Omental fat pad (tissue), 4 donors: ENCODE measurements around the gene KLHL26. TPM values are rescaled to one million over a fixed set of nuclear protein-coding genes. Genes with fewer than 3 reads are reported as not detected.

Experiments
- ATAC-seq: fragments of 150-250 bp; one replicate; pipeline ENCODE4 v1.9.1; 2016; ENCODE audit warnings: mild to moderate bottlenecking, moderate library complexity; ENCODE audit not compliant: low FRiP score
- DNase-seq: peaks from one replicate; pipeline ENCODE4 v3.0.0-alpha.2; 2019; ENCODE audit warnings: low spot score
- total RNA-seq, 4 donors: library from RNA; depleted of rRNA; stranded (reverse); fragments of >200 nt; gene quantifications; one replicate each; pipeline ENCODE4 v1.1.0, GENCODE V29; 2016
- TF ChIP-seq, protein P1 (sequence below), 3 donors: fragments of 450-650 bp; IDR thresholded peaks; one replicate each; pipeline ENCODE4 v1.5.1; 2016 to 2017; ENCODE audit warnings: antibody characterized with exemption in 3 of 3, mild to moderate bottlenecking in 3 of 3, moderate library complexity in 2 of 3

The KLHL26 gene
- total RNA-seq, 4 donors from 2014 or later: 6.3 to 17.8 (median 11.6) TPM

DNA sequence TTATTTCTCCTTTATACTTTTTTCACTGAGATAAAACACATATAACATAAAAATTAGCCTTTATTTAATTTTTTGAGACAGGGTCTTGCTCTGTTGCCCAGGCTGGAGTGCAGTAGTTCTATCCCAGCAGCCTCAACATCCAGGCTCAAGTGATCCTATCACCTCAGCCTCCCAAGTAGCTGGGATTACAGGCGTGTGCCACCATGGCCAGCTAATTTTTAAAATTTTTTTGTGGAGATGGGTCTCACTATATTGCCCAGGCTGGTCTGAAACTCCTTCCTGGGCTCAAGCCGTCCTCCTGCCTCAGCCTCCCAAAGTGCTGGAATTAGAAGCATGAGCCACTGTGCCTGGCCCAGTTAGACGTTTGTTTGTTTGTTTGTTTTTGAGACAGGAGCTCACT is 75.1 kb downstream of the KLHL26 start:
- no peak for DNase-seq
- no peak for ATAC-seq
- TF ChIP-seq, protein P1, sequence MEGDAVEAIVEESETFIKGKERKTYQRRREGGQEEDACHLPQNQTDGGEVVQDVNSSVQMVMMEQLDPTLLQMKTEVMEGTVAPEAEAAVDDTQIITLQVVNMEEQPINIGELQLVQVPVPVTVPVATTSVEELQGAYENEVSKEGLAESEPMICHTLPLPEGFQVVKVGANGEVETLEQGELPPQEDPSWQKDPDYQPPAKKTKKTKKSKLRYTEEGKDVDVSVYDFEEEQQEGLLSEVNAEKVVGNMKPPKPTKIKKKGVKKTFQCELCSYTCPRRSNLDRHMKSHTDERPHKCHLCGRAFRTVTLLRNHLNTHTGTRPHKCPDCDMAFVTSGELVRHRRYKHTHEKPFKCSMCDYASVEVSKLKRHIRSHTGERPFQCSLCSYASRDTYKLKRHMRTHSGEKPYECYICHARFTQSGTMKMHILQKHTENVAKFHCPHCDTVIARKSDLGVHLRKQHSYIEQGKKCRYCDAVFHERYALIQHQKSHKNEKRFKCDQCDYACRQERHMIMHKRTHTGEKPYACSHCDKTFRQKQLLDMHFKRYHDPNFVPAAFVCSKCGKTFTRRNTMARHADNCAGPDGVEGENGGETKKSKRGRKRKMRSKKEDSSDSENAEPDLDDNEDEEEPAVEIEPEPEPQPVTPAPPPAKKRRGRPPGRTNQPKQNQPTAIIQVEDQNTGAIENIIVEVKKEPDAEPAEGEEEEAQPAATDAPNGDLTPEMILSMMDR (IDR thresholded peaks at IDR 0.05): no peak

DNA sequence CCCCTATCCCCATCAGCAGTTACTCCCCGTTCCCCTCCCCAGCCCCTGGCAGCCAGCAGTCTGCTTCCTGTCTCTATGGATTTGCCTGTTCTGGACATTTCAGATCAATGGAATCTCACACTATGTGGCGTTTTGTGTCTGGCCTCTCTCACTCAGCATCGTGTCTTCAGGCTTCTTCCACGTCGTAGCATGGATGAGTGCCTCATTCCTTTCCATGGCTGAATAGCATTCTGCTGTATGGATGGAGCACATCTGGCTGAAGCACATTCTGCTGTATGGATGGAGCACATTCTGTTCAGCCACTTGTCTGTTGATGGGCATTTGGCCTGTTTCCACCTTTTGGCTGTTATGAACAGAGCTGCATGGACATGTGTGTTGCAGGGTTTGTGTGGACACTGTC is 76.2 kb downstream of the KLHL26 start:
- no peak for DNase-seq
- TF ChIP-seq, protein P1 (IDR thresholded peaks at IDR 0.05): no peak
- no peak for ATAC-seq

DNA sequence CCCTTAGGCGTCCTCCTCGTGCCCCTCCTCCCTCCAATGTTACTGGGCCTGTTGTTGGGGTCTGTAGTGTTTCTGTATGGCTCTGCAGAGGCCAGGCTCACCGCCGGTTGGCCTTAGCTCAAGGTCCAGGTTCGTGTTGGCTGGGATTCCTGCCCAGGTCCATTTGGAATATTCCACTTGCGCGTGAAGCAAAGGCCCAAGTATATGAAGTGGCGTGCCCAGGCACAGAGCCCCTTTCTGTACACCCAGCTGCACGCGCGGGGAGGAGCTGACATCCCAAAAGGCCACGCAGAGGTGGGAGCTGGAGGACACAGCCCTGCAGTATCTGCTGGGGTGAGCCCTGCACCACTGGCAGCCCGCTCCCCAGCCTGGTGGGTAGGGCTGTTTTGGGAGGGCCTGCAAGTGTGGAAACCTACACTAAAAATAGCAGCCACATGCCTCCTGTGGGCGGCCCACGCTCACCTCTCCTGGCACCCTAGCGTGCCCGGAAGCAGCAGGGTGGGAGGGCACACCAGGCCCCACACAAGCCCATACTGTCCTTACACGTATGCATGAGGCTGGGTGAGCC is 76.8 kb downstream of the KLHL26 start:
- no peak for ATAC-seq
- TF ChIP-seq, protein P1 (IDR thresholded peaks at IDR 0.05): no peak
- no peak for DNase-seq

DNA sequence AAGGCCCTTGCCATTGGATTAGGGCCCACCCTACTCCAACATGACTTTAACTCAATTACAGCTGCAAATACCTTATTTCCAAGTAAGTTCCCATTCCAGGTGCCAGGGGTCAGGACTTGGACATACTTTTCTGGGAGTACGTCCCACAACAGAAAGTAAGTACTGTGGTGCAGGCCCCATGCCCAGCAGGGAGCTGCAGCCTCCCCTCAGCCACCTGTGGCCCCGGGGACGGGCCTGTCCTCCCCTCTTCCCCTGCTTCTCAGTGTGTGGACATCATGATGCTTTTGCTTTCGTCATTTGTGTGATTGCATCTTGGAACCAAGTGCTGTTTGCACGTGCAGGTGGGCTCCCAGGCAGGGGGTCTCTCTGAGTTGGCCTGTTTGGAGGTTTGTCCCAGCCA is 78.6 kb downstream of the KLHL26 start:
- no peak for DNase-seq
- no peak for ATAC-seq
- TF ChIP-seq, protein P1 (IDR thresholded peaks at IDR 0.05): no peak

DNA sequence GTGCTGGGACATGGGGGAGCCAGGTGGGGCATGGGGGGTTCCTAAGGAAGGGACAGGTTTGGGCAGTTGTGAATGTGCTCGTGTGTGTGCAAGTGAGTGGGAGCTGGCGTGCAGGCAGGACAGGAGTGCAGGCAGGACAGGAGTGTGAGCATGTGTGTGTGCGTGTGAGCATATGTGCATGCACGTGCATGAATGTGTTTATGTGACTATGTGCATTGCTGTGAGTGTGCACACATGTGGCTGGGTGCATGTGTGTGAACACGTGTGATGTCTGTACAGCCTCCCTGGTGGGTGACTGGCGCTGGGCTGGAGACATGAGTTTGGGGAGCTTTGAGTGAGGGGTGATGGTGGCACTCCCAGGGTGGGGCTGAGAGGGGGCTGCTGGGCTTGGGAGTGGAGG is 80.0 kb downstream of the KLHL26 start:
- DNase-seq (no peak), ATAC-seq (no peak)
- TF ChIP-seq, protein P1 (IDR thresholded peaks at IDR 0.05): no peak

DNA sequence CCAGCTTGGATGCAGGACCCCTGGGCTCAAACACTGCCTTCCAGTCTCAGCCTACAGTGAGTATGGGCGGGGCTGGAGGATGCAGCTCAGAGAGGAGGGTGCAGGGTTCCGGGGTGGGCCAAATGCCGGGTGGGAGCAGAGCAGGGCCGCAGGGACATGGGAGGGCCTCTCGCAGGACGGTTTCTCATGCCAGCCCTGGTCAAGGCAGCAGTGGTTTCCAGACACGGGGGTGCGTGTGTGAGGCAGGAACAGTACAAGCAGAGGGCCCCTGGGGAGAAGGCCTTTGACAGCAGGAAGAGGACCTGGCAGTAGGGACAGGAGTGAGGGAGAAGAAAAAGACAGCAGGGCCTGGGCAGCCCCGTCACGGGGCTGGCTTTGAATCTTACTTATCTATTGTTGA is 80.8 kb downstream of the KLHL26 start:
- ATAC-seq (no peak), DNase-seq (no peak)
- TF ChIP-seq, protein P1 (IDR thresholded peaks at IDR 0.05): no peak

DNA sequence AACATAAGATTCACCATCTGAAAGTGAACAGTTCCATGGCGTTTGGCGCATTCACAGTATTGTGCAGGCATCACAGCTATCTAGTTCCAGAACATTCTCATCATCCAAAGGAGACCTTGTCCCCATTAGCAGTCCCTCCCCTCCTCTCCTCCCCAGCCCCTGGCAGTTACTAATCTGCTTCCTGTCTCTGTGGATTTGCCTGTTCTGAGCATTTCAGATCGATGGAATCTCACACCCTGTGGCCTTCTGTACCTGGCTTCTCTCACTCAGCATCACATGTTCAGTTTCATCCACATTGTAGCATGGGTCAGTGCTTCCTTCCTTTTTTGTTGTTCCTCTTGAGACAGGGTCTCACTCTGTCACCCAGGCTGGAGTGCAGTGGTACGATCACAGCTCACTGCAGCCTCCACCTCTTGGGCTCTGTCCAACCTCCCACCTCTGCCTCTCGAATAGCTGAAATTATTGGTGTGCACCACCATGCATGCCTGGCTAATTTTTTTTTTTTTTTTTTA is 81.2 kb downstream of the KLHL26 start:
- DNase-seq (no peak), ATAC-seq (no peak)
- TF ChIP-seq, protein P1 (IDR thresholded peaks at IDR 0.05): no peak
